SU-DHL-6 (cell line): ENCODE results near the gene NTRK1.

Source experiments
- H2AFZ ChIP-seq: fragments of 200-600 bp; sonication (generic); 2 replicates; pipeline ENCODE4 v1.6.1; 2014; ENCODE audit warnings: low read depth, mild to moderate bottlenecking, moderate library complexity, mixed read lengths, antibody characterized with exemption, low read length; ENCODE audit not compliant: severe bottlenecking
- H3F3A ChIP-seq: fragments of 200-600 bp; shearing (Covaris generic); 2 replicates; pipeline ENCODE4 v1.6.0; 2016; ENCODE audit warnings: antibody characterized with exemption, mild to moderate bottlenecking; ENCODE audit not compliant: insufficient read depth
- H3K27ac ChIP-seq: fragments of 200-600 bp; sonication (generic); 2 replicates; pipeline ENCODE4 v1.5.1; 2016; ENCODE audit warnings: low read depth, mild to moderate bottlenecking, low read length, moderate library complexity, mixed read lengths
- H3K27me3 ChIP-seq: fragments of 200-600 bp; sonication (generic), shearing (Covaris generic); 2 replicates; pipeline ENCODE4 v1.6.0; 2014; ENCODE audit warnings: mild to moderate bottlenecking, low read length
- H3K36me3 ChIP-seq: fragments of 200-600 bp; sonication (generic); 2 replicates; pipeline ENCODE4 v1.6.1; 2014; ENCODE audit warnings: mild to moderate bottlenecking, low read length, mixed read lengths
- H3K4me2 ChIP-seq: fragments of 300-600, 200-600 bp; shearing (Covaris generic), sonication (generic); 2 replicates; pipeline ENCODE4 v1.6.0; 2014; ENCODE audit warnings: low read length, low read depth, mild to moderate bottlenecking; ENCODE audit not compliant: poor library complexity, severe bottlenecking
- H3K4me3 ChIP-seq: fragments of 200-600 bp; sonication (generic); 2 replicates; pipeline ENCODE4 v1.5.1; 2014; ENCODE audit warnings: antibody characterized with exemption, low read length, mild to moderate bottlenecking, mixed read lengths; ENCODE audit not compliant: insufficient read depth, poor library complexity, severe bottlenecking
- H3K79me2 ChIP-seq: fragments of 200-600 bp; sonication (generic); 2 replicates; pipeline ENCODE4 v1.6.1; 2014; ENCODE audit warnings: mild to moderate bottlenecking, low read length, moderate library complexity; ENCODE audit not compliant: insufficient read depth
- H3K9ac ChIP-seq: fragments of 200-600 bp; sonication (generic); 2 replicates; pipeline ENCODE4 v1.7.0; 2014; ENCODE audit warnings: mild to moderate bottlenecking, low read length
- H3K9me2 ChIP-seq: fragments of 200-600 bp; sonication (generic); replicated peaks from 2 replicates; pipeline ENCODE4 v1.6.1; 2014; ENCODE audit warnings: low read length; ENCODE audit not compliant: insufficient read depth
- H3K9me3 ChIP-seq: fragments of 200-600 bp; sonication (generic); 2 replicates; pipeline ENCODE4 v1.6.1; 2014; ENCODE audit warnings: low read length, mixed read lengths; ENCODE audit not compliant: insufficient read depth
- H4K20me1 ChIP-seq: fragments of 200-600 bp; sonication (generic); 2 replicates; pipeline ENCODE4 v1.6.1; 2014; ENCODE audit warnings: low read depth, mild to moderate bottlenecking, antibody characterized with exemption, low read length, moderate library complexity, mixed read lengths
- EZH2phosphoT487 ChIP-seq: fragments of 200-600 bp; sonication (generic), shearing (Covaris generic); conservative IDR thresholded peaks from 2 replicates; pipeline ENCODE4 v1.6.1; 2018; ENCODE audit warnings: mild to moderate bottlenecking, antibody characterized with exemption, low read length, moderate library complexity, mixed read lengths
- TF ChIP-seq, protein P1 (sequence below): fragments of 200-600 bp; sonication (generic); IDR thresholded peaks from one replicate; pipeline ENCODE4 v1.5.1; 2017; ENCODE audit warnings: antibody characterized with exemption, mild to moderate bottlenecking, low read length, moderate library complexity; ENCODE audit not compliant: insufficient read depth, poor library complexity, severe bottlenecking

NTRK1 gene

DNA sequence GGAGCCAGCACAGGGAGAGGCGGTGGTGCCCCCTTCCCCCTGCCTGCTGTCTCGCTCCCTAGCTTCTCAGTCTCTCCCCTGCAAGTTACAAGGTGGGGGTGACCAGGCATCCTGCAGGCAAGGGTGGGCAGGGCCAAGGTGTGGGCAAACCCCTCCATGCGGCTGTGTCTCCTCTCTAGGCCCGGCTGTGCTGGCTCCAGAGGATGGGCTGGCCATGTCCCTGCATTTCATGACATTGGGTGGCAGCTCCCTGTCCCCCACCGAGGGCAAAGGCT, 14.6 kb downstream of the NTRK1 start:
- H3K4me2 ChIP-seq = no peak overlapping the region
- H3K9me3 ChIP-seq = no peaks in the 10 kb centered on the region
- no peaks in the 10 kb centered on the region for H3K27me3 ChIP-seq
- H2AFZ ChIP-seq = no peak overlapping the region
- no peak for TF ChIP-seq EZH2phosphoT487
- TF ChIP-seq, protein P1, sequence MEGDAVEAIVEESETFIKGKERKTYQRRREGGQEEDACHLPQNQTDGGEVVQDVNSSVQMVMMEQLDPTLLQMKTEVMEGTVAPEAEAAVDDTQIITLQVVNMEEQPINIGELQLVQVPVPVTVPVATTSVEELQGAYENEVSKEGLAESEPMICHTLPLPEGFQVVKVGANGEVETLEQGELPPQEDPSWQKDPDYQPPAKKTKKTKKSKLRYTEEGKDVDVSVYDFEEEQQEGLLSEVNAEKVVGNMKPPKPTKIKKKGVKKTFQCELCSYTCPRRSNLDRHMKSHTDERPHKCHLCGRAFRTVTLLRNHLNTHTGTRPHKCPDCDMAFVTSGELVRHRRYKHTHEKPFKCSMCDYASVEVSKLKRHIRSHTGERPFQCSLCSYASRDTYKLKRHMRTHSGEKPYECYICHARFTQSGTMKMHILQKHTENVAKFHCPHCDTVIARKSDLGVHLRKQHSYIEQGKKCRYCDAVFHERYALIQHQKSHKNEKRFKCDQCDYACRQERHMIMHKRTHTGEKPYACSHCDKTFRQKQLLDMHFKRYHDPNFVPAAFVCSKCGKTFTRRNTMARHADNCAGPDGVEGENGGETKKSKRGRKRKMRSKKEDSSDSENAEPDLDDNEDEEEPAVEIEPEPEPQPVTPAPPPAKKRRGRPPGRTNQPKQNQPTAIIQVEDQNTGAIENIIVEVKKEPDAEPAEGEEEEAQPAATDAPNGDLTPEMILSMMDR = no peak
- H3K9me2 ChIP-seq = no peaks in the 10 kb centered on the region
- H3K79me2 ChIP-seq = no peaks in the 10 kb centered on the region
- no peak overlapping the region for H3K9ac ChIP-seq
- H3K4me3 ChIP-seq = no peak overlapping the region
- H3K36me3 ChIP-seq = no peaks in the 10 kb centered on the region
- H3F3A ChIP-seq = no peaks in the 10 kb centered on the region
- no peaks in the 10 kb centered on the region for H4K20me1 ChIP-seq
- no peak overlapping the region for H3K27ac ChIP-seq

DNA sequence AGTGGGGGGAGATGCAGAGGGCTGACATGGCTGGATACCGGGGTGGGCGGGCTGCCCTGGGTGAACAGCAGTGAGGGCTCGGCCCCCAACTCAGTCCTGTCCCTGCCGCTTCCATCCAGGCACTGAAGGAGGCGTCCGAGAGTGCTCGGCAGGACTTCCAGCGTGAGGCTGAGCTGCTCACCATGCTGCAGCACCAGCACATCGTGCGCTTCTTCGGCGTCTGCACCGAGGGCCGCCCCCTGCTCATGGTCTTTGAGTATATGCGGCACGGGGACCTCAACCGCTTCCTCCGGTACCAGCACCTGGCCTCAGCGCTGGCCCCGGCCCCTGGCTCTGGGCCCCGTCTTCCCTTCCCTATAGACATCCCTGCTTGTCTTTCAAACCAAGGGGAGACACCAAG, 15.6 kb downstream of the NTRK1 start:
- Histone ChIP-seq H3K27ac (no peak overlapping the region), H3K9ac (no peak overlapping the region), H3F3A (no peaks in the 10 kb centered on the region), H3K79me2 (no peaks in the 10 kb centered on the region), H3K9me3 (no peaks in the 10 kb centered on the region), H3K9me2 (no peaks in the 10 kb centered on the region), H3K27me3 (no peaks in the 10 kb centered on the region), H4K20me1 (no peaks in the 10 kb centered on the region), H3K36me3 (no peaks in the 10 kb centered on the region), H3K4me3 (no peak overlapping the region), H3K4me2 (no peak overlapping the region), H2AFZ (no peak overlapping the region)
- TF ChIP-seq, protein P1 = no peak
- TF ChIP-seq EZH2phosphoT487 = no peak

DNA sequence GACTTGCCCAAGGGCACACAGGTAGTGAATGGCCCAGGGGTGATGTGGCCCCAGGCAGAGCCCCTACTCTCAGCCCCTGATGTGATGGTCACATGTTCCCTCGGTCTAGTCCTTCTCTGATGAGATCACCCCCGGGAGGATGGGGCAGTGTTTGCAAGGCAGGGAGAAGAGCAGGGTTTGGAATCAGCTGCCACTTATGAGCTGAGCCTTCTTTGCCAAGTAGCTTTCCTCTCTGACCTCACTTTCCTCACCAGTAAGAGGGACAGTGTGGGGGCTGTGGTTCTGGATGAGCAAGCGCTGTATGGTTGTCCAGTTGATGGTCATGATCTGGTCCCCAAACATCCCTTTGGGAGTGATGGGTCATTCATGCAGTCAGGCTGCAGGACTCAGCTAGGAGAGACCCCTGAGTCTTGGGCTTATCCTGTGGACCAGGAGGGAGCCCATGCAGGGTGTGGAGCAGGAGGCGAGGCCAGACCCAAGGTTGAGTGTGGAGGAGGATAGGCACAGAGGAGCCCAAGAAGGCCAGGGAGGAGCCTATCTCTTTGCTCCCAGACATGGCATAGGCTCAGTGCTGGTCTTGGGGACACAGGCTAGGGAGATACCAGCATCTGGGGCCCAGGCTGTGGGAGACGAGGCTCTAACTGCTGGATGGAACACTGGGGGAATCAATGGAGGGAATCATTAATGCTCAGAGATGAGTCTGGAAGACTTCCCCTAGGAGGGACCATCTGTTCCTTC, 16.9 kb downstream of the NTRK1 start:
- H3K4me3 ChIP-seq = no peak overlapping the region
- no peaks in the 10 kb centered on the region for H4K20me1 ChIP-seq
- no peaks in the 10 kb centered on the region for H3K79me2 ChIP-seq
- TF ChIP-seq, protein P1 = no peak
- TF ChIP-seq EZH2phosphoT487 = no peak
- no peaks in the 10 kb centered on the region for H3K9me2 ChIP-seq
- no peaks in the 10 kb centered on the region for H3K27me3 ChIP-seq
- H3K36me3 ChIP-seq = no peaks in the 10 kb centered on the region
- H3K9ac ChIP-seq = no peak overlapping the region
- no peak overlapping the region for H2AFZ ChIP-seq
- H3K27ac ChIP-seq = no peak overlapping the region
- H3K9me3 ChIP-seq = no peaks in the 10 kb centered on the region
- H3K4me2 ChIP-seq = no peak overlapping the region
- no peaks in the 10 kb centered on the region for H3F3A ChIP-seq
